H1 (cell line): ENCODE measurements around the gene GRK5.

Source experiments
- CREB1 ChIP-seq: IDR thresholded peaks from 2 replicates; pipeline ENCODE4 v1.6.1; 2012; ENCODE audit warnings: inconsistent platforms
- EP300 ChIP-seq, 2 experiments: IDR thresholded peaks; 1 replicate in 1 of 2; 2 replicates in 1 of 2; pipeline ENCODE4 v1.6.1; 2011 to 2012; ENCODE audit warnings: low read depth in 2 of 2, low read length in 2 of 2, mild to moderate bottlenecking in 2 of 2, borderline replicate concordance in 1 of 2, inconsistent platforms in 1 of 2, moderate library complexity in 1 of 2
- POLR2A ChIP-seq, 2 experiments: IDR thresholded peaks; 1 replicate in 1 of 2; 2 replicates in 1 of 2; pipeline ENCODE4 v1.6.1; 2011; ENCODE audit warnings: low read depth in 2 of 2, low read length in 2 of 2, mild to moderate bottlenecking in 2 of 2; ENCODE audit errors: control extremely low read depth in 1 of 2
- TF ChIP-seq, protein P1 (sequence below), 3 experiments: IDR thresholded peaks; 1 replicate in 2 of 3; 2 replicates in 1 of 3; pipeline versions ENCODE4 v1.5.1 to v1.6.1; 2011; ENCODE audit warnings: low read length in 3 of 3, mild to moderate bottlenecking in 3 of 3, inconsistent platforms in 2 of 3, low read depth in 1 of 3, moderate library complexity in 1 of 3; ENCODE audit not compliant: insufficient read depth in 1 of 3; ENCODE audit errors: control extremely low read depth in 1 of 3
- TF ChIP-seq, protein P2 (sequence below): IDR thresholded peaks from 2 replicates; pipeline ENCODE4 v1.6.1; 2012; ENCODE audit warnings: inconsistent platforms

DNA sequence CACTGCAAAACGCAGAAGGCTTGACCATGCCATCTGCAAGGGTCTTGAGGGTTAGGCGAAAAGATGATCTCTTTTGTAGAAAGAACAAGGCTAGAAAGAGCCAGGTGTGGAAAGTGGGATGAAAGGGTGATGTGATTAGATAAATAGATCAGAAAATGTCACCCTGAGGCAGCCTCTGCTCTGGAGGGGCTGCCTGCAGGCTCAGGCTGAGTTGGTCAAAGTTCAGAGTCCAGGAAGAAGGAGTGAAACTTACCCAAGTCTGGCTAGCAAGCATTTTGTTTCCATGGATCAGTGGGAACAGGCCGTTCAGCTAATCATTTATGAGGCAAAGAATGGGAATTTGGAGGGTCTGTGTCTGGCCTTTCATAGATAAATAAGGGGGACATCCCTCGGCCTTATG, 255.4 kb downstream of the GRK5 start:
- TF ChIP-seq, protein P1, sequence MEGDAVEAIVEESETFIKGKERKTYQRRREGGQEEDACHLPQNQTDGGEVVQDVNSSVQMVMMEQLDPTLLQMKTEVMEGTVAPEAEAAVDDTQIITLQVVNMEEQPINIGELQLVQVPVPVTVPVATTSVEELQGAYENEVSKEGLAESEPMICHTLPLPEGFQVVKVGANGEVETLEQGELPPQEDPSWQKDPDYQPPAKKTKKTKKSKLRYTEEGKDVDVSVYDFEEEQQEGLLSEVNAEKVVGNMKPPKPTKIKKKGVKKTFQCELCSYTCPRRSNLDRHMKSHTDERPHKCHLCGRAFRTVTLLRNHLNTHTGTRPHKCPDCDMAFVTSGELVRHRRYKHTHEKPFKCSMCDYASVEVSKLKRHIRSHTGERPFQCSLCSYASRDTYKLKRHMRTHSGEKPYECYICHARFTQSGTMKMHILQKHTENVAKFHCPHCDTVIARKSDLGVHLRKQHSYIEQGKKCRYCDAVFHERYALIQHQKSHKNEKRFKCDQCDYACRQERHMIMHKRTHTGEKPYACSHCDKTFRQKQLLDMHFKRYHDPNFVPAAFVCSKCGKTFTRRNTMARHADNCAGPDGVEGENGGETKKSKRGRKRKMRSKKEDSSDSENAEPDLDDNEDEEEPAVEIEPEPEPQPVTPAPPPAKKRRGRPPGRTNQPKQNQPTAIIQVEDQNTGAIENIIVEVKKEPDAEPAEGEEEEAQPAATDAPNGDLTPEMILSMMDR (IDR thresholded peaks at IDR 0.05; ENCODE audit: control extremely low read depth in 1 of 3, insufficient read depth in 1 of 3, low read depth in 1 of 3, low read length in 3 of 3) = no peak
- TF ChIP-seq, protein P2, sequence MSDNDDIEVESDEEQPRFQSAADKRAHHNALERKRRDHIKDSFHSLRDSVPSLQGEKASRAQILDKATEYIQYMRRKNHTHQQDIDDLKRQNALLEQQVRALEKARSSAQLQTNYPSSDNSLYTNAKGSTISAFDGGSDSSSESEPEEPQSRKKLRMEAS = no peak
- no peak for TF ChIP-seq CREB1
- TF ChIP-seq EP300 (IDR thresholded peaks at IDR 0.05; ENCODE audit: borderline replicate concordance in 1 of 2, low read depth in 2 of 2, low read length in 2 of 2) = no peak
- TF ChIP-seq POLR2A (IDR thresholded peaks at IDR 0.05; ENCODE audit: control extremely low read depth in 1 of 2, low read depth in 2 of 2, low read length in 2 of 2) = no peak
